HCT116 (cell line): ENCODE data around the gene PPP3R1. TPM values are rescaled to one million over a fixed set of nuclear protein-coding genes. Genes with fewer than 3 reads are reported as not detected.

Source experiments
- ATAC-seq: fragments of 200-7000 bp; cut with Tn5 transposase; 2 replicates; pipeline ENCODE4 v1.9.1; 2020; ENCODE audit warnings: mild to moderate bottlenecking, moderate library complexity
- BruUV-seq: library from RNA; stranded (reverse); fragments of 400-500 nt; replicated peaks from 2 replicates; lab custom pipeline; 2021; lab: Mats Ljungman, UMichigan
- CTCF ChIA-PET: fragments of 300-600 bp; sonication (Branson Sonifier 250); formaldehyde crosslinking; loops from one replicate; lab custom pipeline; 2021; ENCODE audit warnings: antibody characterized with exemption; lab: Charles Lee
- POLR2A ChIA-PET: fragments of 300-600, 350-600 bp; sonication (Branson Sonifier 250); formaldehyde crosslinking; loops from one replicate; lab custom pipeline; 2021; ENCODE audit warnings: antibody characterized with exemption; lab: Charles Lee
- RAD21 ChIA-PET, 2 experiments: fragments of 300-600 bp; sonication (Branson Sonifier 250); formaldehyde crosslinking; loops; one replicate each; lab custom pipeline; 2023; ENCODE audit warnings: low total read pairs in 2 of 2; ENCODE audit not compliant: uncharacterized antibody in 2 of 2, unreplicated experiment in 2 of 2, low non-redundant PET in 1 of 2; lab: Charles Lee
- DNase-seq: peaks from one replicate; pipeline ENCODE4 v3.0.0-alpha.2; 2010; ENCODE audit warnings: low read depth, low spot score
- H2AFZ ChIP-seq: fragments of 200-600 bp; shearing (Covaris generic), sonication (generic); 2 replicates; pipeline ENCODE4 v1.6.1; 2017; ENCODE audit warnings: low read depth, mixed run types, mixed read lengths, antibody characterized with exemption, low read length; ENCODE audit not compliant: poor library complexity, severe bottlenecking
- H3K27ac ChIP-seq: 2 replicates; pipeline ENCODE4 v1.5.1; 2012; ENCODE audit warnings: low read depth, low read length
- H3K27me3 ChIP-seq: fragments of 200-600 bp; sonication (generic); 2 replicates; pipeline ENCODE4 v1.6.1; 2016; ENCODE audit warnings: mixed run types, low read length, mixed read lengths; ENCODE audit not compliant: insufficient read depth
- H3K36me3 ChIP-seq, 2 experiments: fragments of 200-500 bp in 1 of 2; fragments of 200-600 bp in 1 of 2; sonication (Bioruptor generic) in 1 of 2; sonication (generic) in 1 of 2; 2 replicates each; pipeline versions ENCODE4 v1.5.1 to v1.6.1; 2014 to 2016; ENCODE audit warnings: low read length in 2 of 2, inconsistent platforms in 1 of 2, mixed read lengths in 1 of 2, mixed run types in 1 of 2; ENCODE audit not compliant: insufficient read depth in 2 of 2, control insufficient read depth in 1 of 2
- H3K4me1 ChIP-seq, 2 experiments: fragments of 200-600 bp in 1 of 2; sonication (generic) in 1 of 2; 2 replicates each; pipeline versions ENCODE4 v1.5.1 to v1.6.1; 2012 to 2017; ENCODE audit warnings: low read length in 2 of 2, inconsistent platforms in 1 of 2, mild to moderate bottlenecking in 1 of 2, mixed read lengths in 1 of 2, mixed run types in 1 of 2, moderate library complexity in 1 of 2; ENCODE audit not compliant: insufficient read depth in 2 of 2, control insufficient read depth in 1 of 2
- H3K4me2 ChIP-seq: fragments of 200-600 bp; sonication (generic); 2 replicates; pipeline ENCODE4 v1.6.1; 2017; ENCODE audit warnings: mixed run types, low read length, mixed read lengths
- H3K4me3 ChIP-seq, 2 experiments: fragments of 200-600 bp in 1 of 2; sonication (generic) in 1 of 2; replicated peaks in 1 of 2; 2 replicates each; pipeline ENCODE4 v1.5.1; 2011 to 2016; ENCODE audit warnings: low read length in 2 of 2, control low read depth in 1 of 2, low read depth in 1 of 2, mild to moderate bottlenecking in 1 of 2, mixed read lengths in 1 of 2, mixed run types in 1 of 2
- H3K79me2 ChIP-seq: fragments of 200-600 bp; sonication (generic); 2 replicates; pipeline ENCODE4 v1.6.1; 2017; ENCODE audit warnings: mild to moderate bottlenecking, mixed run types, low read length, moderate library complexity, mixed read lengths; ENCODE audit not compliant: insufficient read depth
- H3K9ac ChIP-seq: fragments of 200-600 bp; sonication (generic); 2 replicates; pipeline ENCODE4 v1.6.1; 2016; ENCODE audit warnings: low read length, mixed read lengths
- H3K9me2 ChIP-seq: fragments of 200-600 bp; sonication (generic), shearing (Covaris generic); 2 replicates; pipeline ENCODE4 v1.6.1; 2017; ENCODE audit warnings: mixed run types, mild to moderate bottlenecking, moderate library complexity; ENCODE audit not compliant: insufficient read depth
- H3K9me3 ChIP-seq, 2 experiments: fragments of 200-500 bp in 1 of 2; fragments of 200-600 bp in 1 of 2; sonication (Bioruptor generic) in 1 of 2; sonication (generic) in 1 of 2; 2 replicates each; pipeline ENCODE4 v1.6.1; 2014 to 2017; ENCODE audit warnings: low read length in 2 of 2, mixed read lengths in 2 of 2, inconsistent platforms in 1 of 2, low read depth in 1 of 2, mild to moderate bottlenecking in 1 of 2, mixed run types in 1 of 2, moderate library complexity in 1 of 2; ENCODE audit not compliant: control insufficient read depth in 1 of 2, insufficient read depth in 1 of 2
- H4K20me1 ChIP-seq: fragments of 200-600 bp; sonication (generic), shearing (Covaris generic); 2 replicates; pipeline ENCODE4 v1.6.1; 2017; ENCODE audit warnings: mixed run types, mild to moderate bottlenecking, moderate library complexity; ENCODE audit not compliant: insufficient read depth
- POLR2AphosphoS5 ChIP-seq: IDR thresholded peaks from 2 replicates; pipeline ENCODE4 v1.6.1; 2011; ENCODE audit warnings: mild to moderate bottlenecking, low read depth, low read length, moderate library complexity
- RAD21 ChIP-seq: IDR thresholded peaks from 2 replicates; pipeline ENCODE4 v1.6.1; 2012; ENCODE audit warnings: low read depth, mild to moderate bottlenecking
- SP1 ChIP-seq: IDR thresholded peaks from 2 replicates; pipeline ENCODE4 v1.6.1; 2012; ENCODE audit warnings: low read depth
- ZNF274 ChIP-seq: fragments of 200-500 bp; sonication (Bioruptor generic); IDR thresholded peaks from 2 replicates; pipeline ENCODE4 v1.6.1; 2014; ENCODE audit warnings: mild to moderate bottlenecking, low read depth, low read length, inconsistent platforms
- intact Hi-C: fragments of 100-400 bp; cut with micrococcal nuclease; formaldehyde crosslinking; loops from 2 replicates; pipeline ENCODE4 v1.10.0; 2022
- total RNA-seq: library from RNA; stranded (reverse); gene quantifications from one replicate; pipeline ENCODE4 v1.2.1, GENCODE V29; 2021; ENCODE audit not compliant: unreplicated experiment

Gene PPP3R1
- total RNA-seq, 1 experiment from 2014 or later = 69.9 TPM

- CTCF ChIA-PET = no interaction called here
- BruUV-seq = no TSS peak
Observed at GRCh38 chr2:68250196-68250595, 2.1 kb downstream of the PPP3R1 start.

GRCh38 chr2:68248806-68249205 is 3.5 kb downstream of the PPP3R1 start:
- peaks cover 7 to 15% of the 10 kb centered on the region in 2 experiments; a peak in 3 of 4 replicates for H3K4me1 ChIP-seq
- TF ChIP-seq SP1 (no peak), ZNF274 (no peak), POLR2AphosphoS5 (no peak)
- no peaks in the 10 kb centered on the region for H3K9me2 ChIP-seq
- no peak overlapping the region for H3K4me3 ChIP-seq
- intact Hi-C loops = no loop called here
- no peak overlapping the region for H3K9ac ChIP-seq
- no peak overlapping the region for H3K4me2 ChIP-seq
- ChIA-PET CTCF (no interaction called here), RAD21 (interaction anchor here in 1 of 2 experiments (0.7 kb wide), 1 partner anchor 44 kb away, joined by 3 read pairs; no protein-coding TSS in a partner anchor), POLR2A (no interaction called here)
- no TSS peak for BruUV-seq
- ATAC-seq = no peak
- H3K79me2 ChIP-seq = peaks cover 79% of the 10 kb centered on the region
- H3K27ac ChIP-seq = no peak overlapping the region
- H2AFZ ChIP-seq = no peak overlapping the region
- no peak for DNase-seq
- H3K9me3 ChIP-seq = no peaks in the 10 kb centered on the region
- no peaks in the 10 kb centered on the region for H3K27me3 ChIP-seq
- H4K20me1 ChIP-seq = peaks cover 55% of the 10 kb centered on the region; the same call in 1 of the 2 replicates
- H3K36me3 ChIP-seq = no peaks in the 10 kb centered on the region

More at GRCh38 chr2:68250196-68250595, 2.1 kb downstream of the PPP3R1 start:
- Histone ChIP-seq H3K36me3 (no peaks in the 10 kb centered on the region), H4K20me1 (peaks cover 47% of the 10 kb centered on the region; the same call in 1 of the 2 replicates), H3K27me3 (no peaks in the 10 kb centered on the region), H3K9me3 (no peaks in the 10 kb centered on the region), H3K79me2 (peaks cover 65% of the 10 kb centered on the region), H3K9ac (peak overlapping the region; percentile 92), H3K4me3 (peak overlapping the region; percentile 63 to 92; a peak in 3 of 4 replicates), H3K9me2 (no peaks in the 10 kb centered on the region), H3K4me1 (peaks cover 7 to 18% of the 10 kb centered on the region in 2 experiments; a peak in 3 of 4 replicates), H2AFZ (no peak overlapping the region), H3K4me2 (peak overlapping the region; percentile 79), H3K27ac (no peak overlapping the region)
- POLR2A ChIA-PET = no interaction called here
- ATAC-seq (no peak), DNase-seq (no peak)
- TF ChIP-seq RAD21 = no peak
- intact Hi-C loops = no loop called here
- RAD21 ChIA-PET = no interaction called here
